ENCODE data around the gene ATP6V0E1.
A peak's percentile ranks its signal among the peaks of the same experiment; 100 is the strongest.

Gene ATP6V0E1
- total RNA-seq: 27.7 to 53.2 (median 44.9) reads per million in 4 donors

DNA sequence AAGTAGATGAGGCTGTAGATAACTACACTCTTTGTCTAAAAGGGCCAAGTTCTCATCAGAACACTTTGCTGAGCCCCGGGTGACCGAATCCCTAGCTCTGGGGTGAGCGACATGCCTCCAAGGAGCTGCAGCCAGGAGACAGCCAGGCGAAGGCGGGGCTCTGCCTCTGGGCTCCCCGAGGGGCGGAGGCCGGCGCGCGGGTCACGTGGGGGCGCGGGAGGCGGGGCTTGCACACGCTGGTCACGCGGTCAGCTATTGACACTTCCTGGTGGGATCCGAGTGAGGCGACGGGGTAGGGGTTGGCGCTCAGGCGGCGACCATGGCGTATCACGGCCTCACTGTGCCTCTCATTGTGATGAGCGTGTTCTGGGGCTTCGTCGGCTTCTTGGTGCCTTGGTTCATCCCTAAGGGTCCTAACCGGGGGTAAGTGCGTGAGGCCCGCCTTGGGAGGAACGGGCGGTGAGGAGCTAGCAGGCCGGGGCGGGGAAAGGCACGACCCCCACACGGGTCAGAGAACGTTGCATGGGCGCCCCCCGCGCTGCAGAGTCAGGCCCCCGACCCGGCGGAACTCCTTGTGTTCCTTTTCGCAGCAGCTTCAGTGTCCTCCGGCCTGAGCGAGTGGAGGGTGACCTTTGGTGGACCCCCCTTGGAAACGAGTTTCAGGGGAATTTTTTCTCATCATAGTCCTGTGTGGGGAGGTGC is at the start of gene ATP6V0E1:
TSS of gene ATP6V0E1 (plus strand) at position 230 of the 702 bp plus-strand sequence. CDS start at position 320, 90 bp downstream.
- peak; percentile 88 to 93 (median 92) for DNase-seq

DNA sequence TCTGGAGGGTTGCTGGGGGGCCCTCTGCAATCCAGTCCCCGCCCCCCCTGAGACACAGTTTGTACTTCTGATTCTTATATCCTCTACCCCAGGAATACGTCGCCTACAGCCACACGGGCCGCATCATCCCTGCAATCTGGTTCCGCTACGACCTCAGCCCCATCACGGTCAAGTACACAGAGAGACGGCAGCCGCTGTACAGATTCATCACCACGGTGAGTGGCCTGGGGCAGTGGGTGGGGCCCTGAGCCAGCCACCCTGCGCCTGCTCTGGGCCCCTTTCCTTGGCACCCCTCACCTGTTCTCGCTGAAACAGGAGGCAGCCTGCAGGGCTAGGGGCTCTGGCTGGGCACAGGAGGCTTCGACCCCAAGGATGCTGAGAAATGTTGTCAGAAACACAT is 48.5 kb upstream of the ATP6V0E1 start:
- DNase-seq: no peak

- no peak for DNase-seq
Observed at GRCh38 chr5:172936401-172936800, 47.2 kb upstream of the ATP6V0E1 start.

DNA sequence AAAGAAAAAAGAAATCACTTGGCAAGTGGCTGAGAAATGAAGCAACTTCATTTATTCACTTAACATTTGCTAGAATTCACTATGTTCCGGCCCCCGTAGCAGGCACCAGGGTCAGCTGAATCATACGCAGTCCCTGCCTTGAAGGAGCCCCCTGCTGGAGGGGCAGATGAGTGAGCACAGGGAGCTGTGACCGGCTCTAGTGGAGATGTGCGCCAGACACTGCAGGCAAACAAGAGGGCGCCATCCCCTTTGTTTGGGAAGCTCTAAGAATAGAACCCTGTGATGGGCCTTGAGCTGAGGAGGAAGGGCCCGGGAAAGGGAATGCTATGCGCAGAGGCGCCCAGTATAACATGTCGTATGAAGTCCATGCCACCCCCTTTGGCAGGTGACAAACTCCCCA is 44.5 kb upstream of the ATP6V0E1 start:
- DNase-seq: peak in 1 of 5 donors; percentile 7

- no peak for DNase-seq
Observed at GRCh38 chr5:172939611-172940267, 43.8 kb upstream of the ATP6V0E1 start.

DNA sequence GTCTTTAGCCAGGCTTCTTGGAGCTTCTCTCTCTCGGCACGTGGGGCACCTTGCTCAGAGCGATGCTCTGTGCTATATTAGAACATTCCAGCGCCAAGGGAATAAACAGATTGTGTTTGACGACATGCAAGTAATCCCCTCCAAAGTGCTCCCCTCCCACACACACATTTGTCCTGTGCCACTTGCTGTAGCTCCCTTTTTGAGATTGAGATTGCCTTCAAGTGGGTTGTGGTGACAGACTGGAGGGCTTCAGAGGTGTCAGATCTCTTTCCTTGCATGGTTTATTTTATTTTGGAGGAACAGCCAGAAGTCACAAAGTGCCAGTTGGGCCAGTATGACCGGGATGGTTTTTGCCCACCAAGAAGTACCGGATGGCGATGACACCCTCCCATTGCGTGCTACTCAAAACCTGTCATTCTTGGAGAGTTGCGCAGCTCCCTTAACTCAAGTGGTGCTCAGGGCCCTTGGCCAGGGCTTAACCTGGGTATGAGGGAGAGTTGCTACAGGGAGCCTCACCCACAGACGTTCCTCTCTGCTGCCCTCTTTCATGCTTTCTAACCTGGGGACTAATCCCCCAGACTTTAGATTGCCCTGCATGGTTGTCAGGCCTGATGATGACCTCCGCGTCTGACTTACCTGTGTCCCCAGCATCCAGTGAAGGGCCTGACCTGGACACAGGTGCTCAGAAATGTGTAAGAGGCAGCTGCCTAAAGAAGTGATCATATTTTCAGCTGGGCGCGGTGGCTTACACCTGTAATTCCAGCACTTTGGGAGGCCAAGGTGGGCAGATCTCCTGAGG is 43.1 kb upstream of the ATP6V0E1 start:
- DNase-seq: no peak

DNA sequence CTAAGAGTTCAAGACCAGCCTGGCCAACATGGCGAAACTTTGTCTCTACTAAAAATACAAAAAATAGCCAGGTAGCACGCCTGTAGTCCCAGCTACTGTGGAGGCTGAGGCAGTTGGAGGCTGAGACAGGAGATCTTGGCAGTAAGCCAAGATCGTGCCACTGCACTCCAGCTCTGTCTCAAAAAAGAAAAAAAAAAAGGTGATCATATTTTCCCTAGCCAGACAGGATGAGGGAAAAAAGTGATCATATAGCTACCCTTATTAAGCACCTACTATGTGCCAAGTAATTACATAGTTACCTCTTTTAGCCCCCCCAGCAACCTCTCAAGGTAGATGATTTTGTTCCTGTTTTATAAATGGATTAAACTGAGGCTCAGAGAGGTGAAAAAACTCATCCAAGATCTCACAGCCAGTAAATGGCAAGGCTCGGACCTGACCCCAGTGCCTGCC is 42.5 kb upstream of the ATP6V0E1 start:
- no peak for DNase-seq

- no peak for DNase-seq
Observed at GRCh38 chr5:172942556-172942955, 41.0 kb upstream of the ATP6V0E1 start.

DNA sequence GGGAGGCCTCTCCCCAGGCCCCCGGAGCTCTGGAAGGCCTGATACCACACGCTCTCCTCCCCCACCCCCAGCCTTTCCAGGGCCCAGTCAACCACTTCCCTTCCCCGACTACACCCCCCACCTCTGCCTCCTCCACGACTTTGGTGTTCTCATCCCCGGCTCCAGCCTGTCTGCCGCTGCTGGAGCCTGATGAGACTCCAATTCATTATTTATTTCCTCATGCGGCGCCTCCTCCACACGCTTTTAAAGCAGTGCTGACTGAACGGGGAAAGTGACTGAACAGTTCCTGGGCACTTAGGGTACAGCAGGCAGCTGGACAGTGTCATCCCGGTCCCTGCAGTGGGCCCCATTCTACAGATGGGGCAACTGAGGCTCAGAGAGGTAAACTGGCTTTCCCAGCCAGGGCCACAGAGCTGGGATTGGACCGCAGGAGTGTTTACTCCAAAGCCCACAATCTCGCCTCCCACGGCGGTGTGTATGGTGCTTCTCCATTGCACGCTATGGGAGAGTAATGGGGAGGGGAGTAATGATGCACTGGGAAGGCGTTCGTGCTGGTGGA is 40.2 kb upstream of the ATP6V0E1 start:
- DNase-seq: no peak

- no peak for DNase-seq
Observed at GRCh38 chr5:172943906-172944305, 39.7 kb upstream of the ATP6V0E1 start.

DNA sequence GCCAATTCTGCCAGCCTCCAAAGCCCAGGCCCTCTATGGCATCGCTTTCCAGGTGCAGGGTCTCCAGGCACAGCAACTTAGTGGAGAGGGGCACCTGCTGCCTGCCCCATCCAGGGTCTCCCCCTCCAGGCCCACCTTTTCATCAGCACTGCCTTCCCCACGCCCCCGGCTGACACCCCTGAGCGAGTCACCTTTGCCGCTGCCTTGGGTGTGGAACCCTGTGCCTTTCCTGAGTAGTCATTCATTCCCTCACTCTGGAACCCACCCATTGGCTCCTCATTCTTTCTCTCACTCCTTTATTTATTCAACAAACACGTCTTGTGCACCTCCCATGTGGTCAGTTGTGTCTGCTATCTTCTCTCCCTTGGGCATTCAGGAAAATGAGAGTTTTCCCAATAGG is 38.8 kb upstream of the ATP6V0E1 start:
- no peak for DNase-seq

DNA sequence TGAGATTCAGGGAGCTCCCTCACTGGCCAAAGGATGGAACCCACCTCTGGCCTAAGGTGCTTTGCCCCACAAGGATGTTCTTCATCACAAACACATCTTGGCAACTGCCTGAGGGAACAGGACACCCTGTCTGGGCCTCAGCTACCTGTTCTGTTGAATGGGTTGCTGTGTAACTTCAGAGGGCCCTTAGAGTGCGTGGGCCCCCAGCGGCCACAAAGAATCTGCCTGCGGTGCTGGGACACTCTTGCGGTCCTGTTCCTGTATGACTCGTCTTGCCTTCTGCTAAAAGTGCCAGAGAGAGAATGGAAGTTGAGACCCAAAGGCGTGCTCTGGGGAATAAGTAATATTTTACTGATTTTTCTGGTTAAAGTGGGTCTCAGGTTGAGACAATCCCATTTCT is 38.4 kb upstream of the ATP6V0E1 start:
- DNase-seq: no peak

DNA sequence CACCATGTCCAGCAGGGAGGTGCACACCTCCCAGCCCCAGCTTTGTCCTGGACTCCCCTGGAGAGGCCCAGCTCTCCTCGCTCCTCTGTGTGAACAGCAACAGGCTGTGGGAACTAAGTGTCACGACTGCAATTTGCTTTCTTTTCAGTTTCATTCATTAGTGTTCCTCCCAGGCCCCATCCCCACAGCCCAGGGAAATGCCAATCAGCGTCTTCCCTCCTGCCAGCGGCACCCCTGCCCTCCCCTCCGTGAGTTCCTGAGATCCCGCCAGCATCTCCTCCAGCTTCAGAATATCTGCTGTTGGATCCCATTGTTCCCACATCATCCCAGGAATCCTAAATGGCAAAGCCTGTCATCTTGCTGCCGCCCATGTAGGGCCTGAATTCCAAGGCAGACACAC is 37.4 kb upstream of the ATP6V0E1 start:
- no peak for DNase-seq

- no peak for DNase-seq
Observed at GRCh38 chr5:172949426-172949825, 34.1 kb upstream of the ATP6V0E1 start.

GRCh38 chr5:172950176-172950965 is 33.2 kb upstream of the ATP6V0E1 start:
- no peak for DNase-seq

DNA sequence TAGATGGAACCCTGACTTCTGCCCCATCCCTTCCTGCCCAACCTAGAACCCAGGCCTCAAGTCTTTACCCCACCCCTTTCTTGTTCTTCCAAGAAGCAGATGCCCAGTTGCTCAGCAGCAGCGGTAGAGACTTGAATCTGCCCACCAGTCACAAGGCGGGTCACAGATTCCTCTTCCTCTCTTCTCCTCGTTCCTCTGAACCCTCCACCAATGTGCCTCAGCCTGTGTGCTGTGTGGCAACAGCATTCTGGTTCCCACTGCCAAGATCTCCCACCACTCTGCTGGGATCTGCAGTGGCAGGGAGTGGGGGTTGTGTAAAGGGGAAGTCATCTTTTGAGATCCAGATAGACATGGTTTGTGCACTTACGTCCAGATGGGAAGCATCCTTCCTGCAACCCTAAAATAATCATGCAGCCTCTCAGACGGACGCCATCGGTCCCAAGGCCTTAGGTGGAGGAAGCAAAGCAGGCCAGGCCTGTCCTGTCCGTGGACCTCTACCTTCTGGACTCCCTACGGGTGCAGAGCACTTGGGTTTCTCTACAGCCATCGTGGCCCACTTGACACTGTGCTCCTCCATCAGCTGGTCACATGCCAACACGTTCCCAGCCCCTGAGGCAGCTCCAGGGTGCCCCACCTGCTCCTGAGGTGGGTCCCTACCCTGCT is 32.1 kb upstream of the ATP6V0E1 start:
- DNase-seq: no peak

- no peak for DNase-seq
Observed at GRCh38 chr5:172952034-172952511, 31.5 kb upstream of the ATP6V0E1 start.

- no peak for DNase-seq
Observed at GRCh38 chr5:172953776-172954675, 29.5 kb upstream of the ATP6V0E1 start.

DNA sequence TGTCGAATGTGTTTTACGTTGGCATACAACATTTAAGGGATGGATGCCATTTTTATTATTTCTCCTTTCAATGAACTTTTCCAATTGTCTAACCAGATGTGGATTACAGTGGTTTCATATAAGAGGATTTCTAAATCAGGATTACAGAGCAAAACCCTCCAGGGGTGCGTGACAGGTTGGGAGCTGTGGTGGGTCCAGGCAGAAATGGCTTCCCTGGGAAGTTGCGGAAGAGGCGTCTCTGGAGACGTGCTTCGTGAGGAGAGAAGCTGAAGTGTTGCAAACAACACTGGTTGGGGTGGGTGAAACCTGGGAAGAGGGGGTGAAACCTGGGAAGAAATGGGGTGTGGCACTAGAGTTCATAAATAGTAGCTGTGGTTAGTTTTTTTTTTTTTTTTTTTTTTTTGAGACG is 28.8 kb upstream of the ATP6V0E1 start:
- DNase-seq: no peak

GRCh38 chr5:172956228-172956627 is 27.3 kb upstream of the ATP6V0E1 start:
- no peak for DNase-seq

DNA sequence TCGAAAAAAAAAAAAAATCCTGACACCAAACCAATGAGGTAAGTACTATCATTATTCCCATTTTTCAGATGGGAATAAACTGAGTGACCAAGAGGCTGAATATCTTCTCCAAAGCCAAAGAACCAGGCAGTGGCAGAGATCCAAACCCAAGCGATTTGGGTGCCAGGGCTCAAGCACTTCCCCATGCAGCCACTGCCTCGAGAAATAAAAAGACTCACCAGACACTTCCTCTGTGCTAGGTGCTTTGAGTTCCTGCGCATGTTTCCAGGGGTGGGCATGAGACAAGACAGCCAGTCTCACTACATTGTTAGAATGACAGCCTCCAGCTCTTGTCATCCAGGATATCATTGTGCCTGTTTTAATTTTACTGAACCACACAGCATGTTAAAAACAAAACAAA is 26.6 kb upstream of the ATP6V0E1 start:
- no peak for DNase-seq
